A673 (cell line): ENCODE results near the gene LAMB4. TPM values are rescaled to one million over a fixed set of nuclear protein-coding genes. Genes with fewer than 3 reads are reported as not detected.
A peak's percentile ranks its signal among the peaks of the same experiment; 100 is the strongest.

Experiments
- Bru-seq: library from RNA; stranded (reverse); fragments of 400-500 nt; gene quantifications from one replicate; lab custom pipeline; 2021; lab: Mats Ljungman, UMichigan
- BruChase-seq, 2 experiments: library from RNA; stranded (reverse); fragments of 400-500 nt; gene quantifications; one replicate each; lab custom pipeline; 2021; lab: Mats Ljungman, UMichigan
- BruUV-seq: library from RNA; stranded (reverse); fragments of 400-500 nt; replicated peaks from 2 replicates; lab custom pipeline; 2021; lab: Mats Ljungman, UMichigan
- CTCF ChIA-PET: fragments of 300-600 bp; sonication (Branson Sonifier 250); formaldehyde crosslinking; loops from one replicate; lab custom pipeline; 2022; ENCODE audit warnings: antibody characterized with exemption; lab: Charles Lee
- POLR2A ChIA-PET: fragments of 300-600 bp; sonication (Branson Sonifier 250); formaldehyde crosslinking; loops from one replicate; lab custom pipeline; 2022; ENCODE audit warnings: antibody characterized with exemption; ENCODE audit not compliant: low non-redundant PET; lab: Charles Lee
- DNase-seq: peaks from one replicate; pipeline ENCODE4 v3.0.0-alpha.2; 2015; ENCODE audit warnings: low spot score
- H3K27ac ChIP-seq: fragments of 200-600 bp; sonication (generic); 2 replicates; pipeline ENCODE4 v1.5.1; 2016; ENCODE audit warnings: mixed run types, low read depth, mild to moderate bottlenecking, mixed read lengths, antibody characterized with exemption, low read length; ENCODE audit not compliant: poor library complexity, severe bottlenecking
- H3K27me3 ChIP-seq: fragments of 200-600 bp; sonication (generic); replicated peaks from 2 replicates; pipeline ENCODE4 v1.6.1; 2017; ENCODE audit warnings: mixed run types, low read depth, mild to moderate bottlenecking, mixed read lengths, antibody characterized with exemption, low read length; ENCODE audit not compliant: insufficient read depth, poor library complexity
- H3K36me3 ChIP-seq: fragments of 200-600 bp; sonication (generic); 2 replicates; pipeline ENCODE4 v1.6.1; 2016; ENCODE audit warnings: mixed run types, mild to moderate bottlenecking, mixed read lengths, antibody characterized with exemption, low read length; ENCODE audit not compliant: insufficient read depth, poor library complexity, severe bottlenecking
- H3K4me1 ChIP-seq: fragments of 200-600 bp; sonication (generic); 2 replicates; pipeline ENCODE4 v1.6.1; 2017; ENCODE audit warnings: mixed run types, mild to moderate bottlenecking, mixed read lengths, antibody characterized with exemption, low read length; ENCODE audit not compliant: insufficient read depth, poor library complexity, severe bottlenecking
- H3K4me3 ChIP-seq: fragments of 200-600 bp; sonication (generic); 2 replicates; pipeline ENCODE4 v1.5.1; 2016; ENCODE audit warnings: low read depth, mixed run types, mild to moderate bottlenecking, mixed read lengths, low read length; ENCODE audit not compliant: poor library complexity, severe bottlenecking
- H3K9me3 ChIP-seq: fragments of 200-600 bp; sonication (generic); 2 replicates; pipeline ENCODE4 v1.6.1; 2016; ENCODE audit warnings: mixed run types, low read depth, mild to moderate bottlenecking, mixed read lengths, antibody characterized with exemption, low read length; ENCODE audit not compliant: poor library complexity, severe bottlenecking
- EZH2 ChIP-seq: fragments of 200-600 bp; sonication (generic); IDR thresholded peaks from 2 replicates; pipeline ENCODE4 v1.6.1; 2017; ENCODE audit warnings: borderline replicate concordance, low read depth, mild to moderate bottlenecking, mixed read lengths, antibody characterized with exemption, low read length; ENCODE audit not compliant: poor library complexity, severe bottlenecking
- intact Hi-C: fragments of 100-400 bp; cut with micrococcal nuclease; formaldehyde crosslinking; loops from one replicate; pipeline ENCODE4 v1.10.0; 2022; ENCODE audit not compliant: unreplicated experiment
- long read RNA-seq: library from polyadenylated mRNA; stranded (forward); transcript quantifications from one replicate; pipeline ENCODE4 v2.0.0, GENCODE V29; 2022
- total RNA-seq: library from RNA; stranded (reverse); gene quantifications from 2 replicates; pipeline ENCODE4 v1.2.3, GENCODE V29; 2021
- TF ChIP-seq, protein P1 (sequence below): fragments of 300-800, 200-600 bp; sonication (generic); conservative IDR thresholded peaks from 2 replicates; pipeline ENCODE4 v1.5.1; 2017; ENCODE audit warnings: low read depth, mild to moderate bottlenecking, antibody characterized with exemption, low read length, moderate library complexity, mixed read lengths

LAMB4 gene, protein sequence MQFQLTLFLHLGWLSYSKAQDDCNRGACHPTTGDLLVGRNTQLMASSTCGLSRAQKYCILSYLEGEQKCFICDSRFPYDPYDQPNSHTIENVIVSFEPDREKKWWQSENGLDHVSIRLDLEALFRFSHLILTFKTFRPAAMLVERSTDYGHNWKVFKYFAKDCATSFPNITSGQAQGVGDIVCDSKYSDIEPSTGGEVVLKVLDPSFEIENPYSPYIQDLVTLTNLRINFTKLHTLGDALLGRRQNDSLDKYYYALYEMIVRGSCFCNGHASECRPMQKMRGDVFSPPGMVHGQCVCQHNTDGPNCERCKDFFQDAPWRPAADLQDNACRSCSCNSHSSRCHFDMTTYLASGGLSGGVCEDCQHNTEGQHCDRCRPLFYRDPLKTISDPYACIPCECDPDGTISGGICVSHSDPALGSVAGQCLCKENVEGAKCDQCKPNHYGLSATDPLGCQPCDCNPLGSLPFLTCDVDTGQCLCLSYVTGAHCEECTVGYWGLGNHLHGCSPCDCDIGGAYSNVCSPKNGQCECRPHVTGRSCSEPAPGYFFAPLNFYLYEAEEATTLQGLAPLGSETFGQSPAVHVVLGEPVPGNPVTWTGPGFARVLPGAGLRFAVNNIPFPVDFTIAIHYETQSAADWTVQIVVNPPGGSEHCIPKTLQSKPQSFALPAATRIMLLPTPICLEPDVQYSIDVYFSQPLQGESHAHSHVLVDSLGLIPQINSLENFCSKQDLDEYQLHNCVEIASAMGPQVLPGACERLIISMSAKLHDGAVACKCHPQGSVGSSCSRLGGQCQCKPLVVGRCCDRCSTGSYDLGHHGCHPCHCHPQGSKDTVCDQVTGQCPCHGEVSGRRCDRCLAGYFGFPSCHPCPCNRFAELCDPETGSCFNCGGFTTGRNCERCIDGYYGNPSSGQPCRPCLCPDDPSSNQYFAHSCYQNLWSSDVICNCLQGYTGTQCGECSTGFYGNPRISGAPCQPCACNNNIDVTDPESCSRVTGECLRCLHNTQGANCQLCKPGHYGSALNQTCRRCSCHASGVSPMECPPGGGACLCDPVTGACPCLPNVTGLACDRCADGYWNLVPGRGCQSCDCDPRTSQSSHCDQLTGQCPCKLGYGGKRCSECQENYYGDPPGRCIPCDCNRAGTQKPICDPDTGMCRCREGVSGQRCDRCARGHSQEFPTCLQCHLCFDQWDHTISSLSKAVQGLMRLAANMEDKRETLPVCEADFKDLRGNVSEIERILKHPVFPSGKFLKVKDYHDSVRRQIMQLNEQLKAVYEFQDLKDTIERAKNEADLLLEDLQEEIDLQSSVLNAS (N-terminal part only)
- total RNA-seq (0.09 and 0.21 TPM in 2 replicates), Bru-seq, nascent RNA (percentile 21 among the genes with signal in this experiment), BruChase-seq, experiment 1, labeled RNA remaining after a 2-hour chase (percentile 18 among the genes with signal in this experiment), BruChase-seq, experiment 2, labeled RNA remaining after a 6-hour chase (percentile 22 among the genes with signal in this experiment)
- long read RNA-seq, partial matches to known transcripts = 1 of 1 reads
- long read RNA-seq, other reads (novel, unspliced or antisense) = 0 of 1 reads

DNA sequence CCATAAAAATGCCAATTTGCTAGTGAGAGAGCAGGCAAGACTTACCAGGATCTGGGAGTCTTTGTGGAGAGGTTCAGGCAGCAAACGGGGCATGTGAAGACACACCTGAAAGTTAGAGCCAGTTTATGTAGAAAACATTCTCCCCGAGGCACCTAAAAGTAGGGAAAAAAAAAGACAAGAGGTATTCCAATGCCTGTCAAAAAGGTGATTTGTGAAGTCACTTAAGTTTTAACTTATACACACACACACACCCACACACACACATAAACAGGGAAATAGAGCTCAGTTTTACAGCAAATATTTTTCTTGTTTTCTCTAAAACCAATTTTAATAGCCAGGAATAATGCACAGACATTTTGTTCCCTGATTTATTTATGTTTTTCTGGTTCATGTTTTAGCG is at the start of gene LAMB4:
LAMB4 (minus strand) TSS at position 101 of the 400 bp plus-strand sequence. CDS start 7,197 bp downstream, outside the sequence.
- Histone ChIP-seq H3K4me3 (no peak within 1 kb of the TSS), H3K9me3 (no peaks in the 10 kb centered on the region), H3K27me3 (no peaks in the 10 kb centered on the region), H3K36me3 (no peaks in the 10 kb centered on the region), H3K27ac (no peak within 1 kb of the TSS), H3K4me1 (peaks cover 13% of the 10 kb centered on the region)
- no peak for TF ChIP-seq EZH2
- TF ChIP-seq, protein P1, sequence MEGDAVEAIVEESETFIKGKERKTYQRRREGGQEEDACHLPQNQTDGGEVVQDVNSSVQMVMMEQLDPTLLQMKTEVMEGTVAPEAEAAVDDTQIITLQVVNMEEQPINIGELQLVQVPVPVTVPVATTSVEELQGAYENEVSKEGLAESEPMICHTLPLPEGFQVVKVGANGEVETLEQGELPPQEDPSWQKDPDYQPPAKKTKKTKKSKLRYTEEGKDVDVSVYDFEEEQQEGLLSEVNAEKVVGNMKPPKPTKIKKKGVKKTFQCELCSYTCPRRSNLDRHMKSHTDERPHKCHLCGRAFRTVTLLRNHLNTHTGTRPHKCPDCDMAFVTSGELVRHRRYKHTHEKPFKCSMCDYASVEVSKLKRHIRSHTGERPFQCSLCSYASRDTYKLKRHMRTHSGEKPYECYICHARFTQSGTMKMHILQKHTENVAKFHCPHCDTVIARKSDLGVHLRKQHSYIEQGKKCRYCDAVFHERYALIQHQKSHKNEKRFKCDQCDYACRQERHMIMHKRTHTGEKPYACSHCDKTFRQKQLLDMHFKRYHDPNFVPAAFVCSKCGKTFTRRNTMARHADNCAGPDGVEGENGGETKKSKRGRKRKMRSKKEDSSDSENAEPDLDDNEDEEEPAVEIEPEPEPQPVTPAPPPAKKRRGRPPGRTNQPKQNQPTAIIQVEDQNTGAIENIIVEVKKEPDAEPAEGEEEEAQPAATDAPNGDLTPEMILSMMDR = no peak
- BruUV-seq = no TSS peak
- ChIA-PET POLR2A (interaction anchor here (0.5 kb wide), 1 partner anchor 324 kb away, joined by 3 read pairs; no protein-coding TSS in a partner anchor), CTCF (no interaction called here)
- no peak for DNase-seq
- intact Hi-C loops = no loop called here

GRCh38 chr7:108178398-108178797 is 48.2 kb upstream of the LAMB4 start:
- no peaks in the 10 kb centered on the region for H3K27me3 ChIP-seq
- CTCF ChIA-PET = no interaction called here
- no peaks in the 10 kb centered on the region for H3K9me3 ChIP-seq
- H3K36me3 ChIP-seq = no peaks in the 10 kb centered on the region
- POLR2A ChIA-PET = no interaction called here
- no peak overlapping the region for H3K27ac ChIP-seq
- DNase-seq = no peak
- TF ChIP-seq, protein P1 = no peak
- TF ChIP-seq EZH2 = no peak
- intact Hi-C loops = no loop called here
- no peak overlapping the region for H3K4me3 ChIP-seq
- BruUV-seq = no TSS peak
- no peaks in the 10 kb centered on the region for H3K4me1 ChIP-seq
